ENCODE data around the gene TRAF3IP1. TPM values are rescaled to one million over a fixed set of nuclear protein-coding genes. Genes with fewer than 3 reads are reported as not detected.

The TRAF3IP1 gene
- total and polyA plus RNA-seq, 12 donors = 4.0 to 20.4 (median 10.4) TPM

DNA sequence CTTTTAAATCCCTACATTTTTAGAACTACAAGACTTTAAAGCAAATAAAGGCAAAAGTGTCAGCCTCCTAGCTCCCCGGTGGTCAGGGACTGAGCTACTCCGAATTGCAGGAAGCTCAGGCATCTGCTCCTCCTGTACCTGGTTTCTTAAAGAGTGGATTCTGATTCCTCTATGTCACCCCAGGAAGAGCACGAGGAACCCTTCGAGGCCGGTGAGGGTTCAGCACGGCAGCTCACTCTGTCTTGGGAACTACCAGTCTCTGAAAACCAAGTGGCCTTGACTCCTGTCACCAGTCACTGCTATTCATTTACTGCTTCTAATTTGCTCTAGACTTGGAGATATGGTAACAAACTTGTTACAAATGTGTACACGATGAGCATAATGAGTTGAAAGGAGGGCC, 34.2 kb upstream of the TRAF3IP1 start:
- H3K27ac ChIP-seq = peak overlapping the region; percentile 48 to 97 (median 90)
- peak overlapping the region in 5 of 10 donors; percentile 70 to 99 (median 79) for H3K4me3 ChIP-seq
- H3K27me3 ChIP-seq = no peaks in the 10 kb centered on the region
- H3K9me3 ChIP-seq = no peaks in the 10 kb centered on the region
- intact Hi-C loops (cut with DNase I) = no loop called here
- H3K36me3 ChIP-seq = no peaks in the 10 kb centered on the region
- TF ChIP-seq CTCF (IDR thresholded peaks at IDR 0.05) = no peak
- H3K4me1 ChIP-seq = peaks cover 2 to 87% (median 58%) of the 10 kb centered on the region in 9 donors
- no peak for ATAC-seq
- 47 to 50% methylated on average over 7 of the region's 7 CpGs for WGBS, 2 donors
- no peak for DNase-seq

DNA sequence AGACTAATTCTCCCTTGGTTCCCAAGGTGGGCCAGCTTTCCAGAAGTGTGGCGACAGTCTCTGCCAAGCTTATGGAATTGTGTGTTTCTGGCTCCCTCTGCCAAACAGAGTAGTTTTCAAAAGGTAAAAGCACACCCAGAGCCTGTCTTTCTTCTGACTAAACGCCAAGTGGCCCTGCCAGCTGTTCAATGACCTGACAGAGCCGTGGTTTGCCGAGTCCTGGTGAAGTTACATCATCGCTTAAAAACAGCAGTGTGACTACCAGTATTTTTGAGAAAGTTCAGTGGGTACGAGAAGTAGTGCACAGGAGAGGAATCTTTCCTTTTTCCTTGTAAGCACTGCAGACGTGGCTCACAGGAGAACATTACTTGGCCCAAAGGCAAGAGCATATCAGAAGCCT, 33.8 kb upstream of the TRAF3IP1 start:
- H3K4me1 ChIP-seq = peaks cover 2 to 82% (median 58%) of the 10 kb centered on the region in 9 donors
- intact Hi-C loops (cut with DNase I) = no loop called here
- H3K4me3 ChIP-seq = peak overlapping the region in 6 of 10 donors; percentile 70 to 99 (median 81)
- H3K27me3 ChIP-seq = no peaks in the 10 kb centered on the region
- H3K9me3 ChIP-seq = no peaks in the 10 kb centered on the region
- peak overlapping the region; percentile 48 to 97 (median 90) for H3K27ac ChIP-seq
- no peak for TF ChIP-seq CTCF (IDR thresholded peaks at IDR 0.05)
- H3K36me3 ChIP-seq = no peaks in the 10 kb centered on the region
- ATAC-seq (peak in 6 of 8 donors; percentile 2 to 43 (median 22)), DNase-seq (peak; percentile 35 to 74)
- 30 to 44% methylated on average over 7 of the region's 7 CpGs for WGBS, 2 donors

DNA sequence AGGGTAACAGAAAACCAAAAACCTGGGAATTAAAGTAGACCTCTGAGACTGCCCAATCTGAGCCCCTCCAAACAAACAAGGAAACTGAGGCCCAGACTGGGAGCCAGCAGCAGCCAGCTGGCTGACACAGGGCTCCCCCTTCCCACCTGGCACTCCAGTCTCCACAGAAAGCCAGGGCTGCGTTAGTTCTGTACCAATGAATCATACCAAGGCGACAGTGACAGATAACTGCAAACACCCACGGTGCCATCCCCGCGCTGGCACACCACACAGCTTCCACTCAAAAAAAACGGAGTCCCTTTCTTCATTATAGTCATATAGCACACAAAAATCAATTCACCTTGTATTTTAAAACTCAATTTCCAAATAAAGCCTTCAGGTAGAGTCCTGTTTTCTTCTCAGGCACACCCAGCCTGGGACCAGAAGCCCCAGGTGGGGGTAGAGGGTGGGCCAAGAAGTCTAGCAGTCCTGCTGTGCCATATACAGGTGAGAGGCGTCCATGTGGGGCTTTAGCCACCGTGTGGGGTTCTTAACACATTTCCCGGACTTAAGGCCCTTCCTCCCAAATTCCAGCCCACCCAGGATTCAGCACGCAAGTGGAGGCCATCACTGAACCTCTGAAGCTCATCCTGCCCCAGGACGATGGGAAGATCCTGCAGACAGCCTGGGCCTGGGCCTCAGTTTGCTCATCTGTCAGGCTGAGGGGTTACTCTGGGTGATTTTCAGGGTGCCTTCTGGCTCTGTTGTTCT, 33.2 kb upstream of the TRAF3IP1 start:
- intact Hi-C loops (cut with DNase I) = no loop called here
- Histone ChIP-seq H3K9me3 (no peaks in the 10 kb centered on the region), H3K27me3 (no peaks in the 10 kb centered on the region), H3K27ac (peak overlapping the region; percentile 41 to 97 (median 90)), H3K36me3 (no peaks in the 10 kb centered on the region), H3K4me1 (peaks cover 2 to 76% (median 58%) of the 10 kb centered on the region in 9 donors), H3K4me3 (peak overlapping the region in 9 of 10 donors; percentile 67 to 99 (median 79))
- DNase-seq = no peak
- no peak for TF ChIP-seq CTCF (IDR thresholded peaks at IDR 0.05)
- 67 to 74% methylated on average over 11 of the region's 11 CpGs for WGBS, 2 donors
- peak in 3 of 8 donors; percentile 1 to 20 (median 7) for ATAC-seq

- DNase-seq = peak; percentile 58 to 69
- peaks cover 2 to 71% (median 56%) of the 10 kb centered on the region in 9 donors for H3K4me1 ChIP-seq
- peak; percentile 5 to 49 (median 22) for ATAC-seq
- peak in 5 of 9 donors; percentile 16 to 35 (median 27) for TF ChIP-seq CTCF (IDR thresholded peaks at IDR 0.05)
- 1 to 2% methylated on average over 57 to 65 of the region's 65 CpGs for WGBS, 2 donors
- no peaks in the 10 kb centered on the region for H3K36me3 ChIP-seq
- intact Hi-C loops (cut with DNase I) = loop anchor here in 1 of 10 donors (2.0 kb wide), 1 partner anchor 33 kb away; the partner anchor contains the start of gene TRAF3IP1
- H3K4me3 ChIP-seq = peak within 1 kb of the TSS; percentile 40 to 99 (median 79)
- no peaks in the 10 kb centered on the region for H3K27me3 ChIP-seq
- peak within 1 kb of the TSS; percentile 55 to 97 (median 90) for H3K27ac ChIP-seq
- H3K9me3 ChIP-seq = no peaks in the 10 kb centered on the region
These were observed 32.3 kb upstream of the TRAF3IP1 start, which contains the start of gene PER2 for GRCh38 chr2:238287737-238288649. Gene PER2, minus strand, starts transcription at chr2:238288610. Its CDS starts 10,674 bp downstream, at chr2:238277936.
